Measurements from ENCODE around the gene FBLN5. TPM values are rescaled to one million over a fixed set of nuclear protein-coding genes. Genes with fewer than 3 reads are reported as not detected.
A peak's percentile ranks its signal among the peaks of the same experiment; 100 is the strongest.

The FBLN5 gene
- total and polyA plus RNA-seq, 11 donors: 26.0 to 129 (median 40.3) TPM

DNA sequence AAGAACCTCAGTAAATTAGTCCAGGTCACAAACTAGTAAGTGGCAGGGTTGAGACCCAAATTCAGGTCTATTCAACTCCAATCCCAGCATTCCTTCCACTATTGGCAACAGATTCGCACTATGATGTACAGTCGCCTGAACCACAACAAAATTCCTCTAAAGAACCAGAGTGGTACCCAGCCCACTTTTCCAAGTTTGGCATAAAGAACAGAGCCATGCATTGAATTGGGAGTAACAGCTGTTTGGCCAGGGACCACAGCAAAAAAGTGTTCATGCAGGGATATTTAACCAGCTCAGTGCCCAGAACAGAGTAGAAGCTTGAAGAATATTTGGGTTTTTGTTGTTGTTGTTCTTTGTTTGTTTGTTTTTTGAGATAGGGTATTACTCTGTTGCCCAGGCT, 89.9 kb downstream of the FBLN5 start:
- no peaks in the 10 kb centered on the region for H3K36me3 ChIP-seq
- H3K27me3 ChIP-seq: peaks cover 0 to 15% (median 0%) of the 10 kb centered on the region in 9 donors
- H3K4me1 ChIP-seq: peaks cover 0 to 48% (median 3%) of the 10 kb centered on the region in 12 donors
- intact Hi-C loops (cut with DNase I): no loop called here
- DNase-seq: no peak
- H3K4me3 ChIP-seq: no peak overlapping the region
- no peak for ATAC-seq
- no peak overlapping the region for H3K27ac ChIP-seq
- no peak for TF ChIP-seq CTCF (IDR thresholded peaks at IDR 0.05)
- TF ChIP-seq POLR2A (IDR thresholded peaks at IDR 0.05): no peak
- H3K9me3 ChIP-seq: no peaks in the 10 kb centered on the region
- 91 to 100% (median 93%) methylated on average over 2 of the region's 2 CpGs for WGBS, 4 donors

DNA sequence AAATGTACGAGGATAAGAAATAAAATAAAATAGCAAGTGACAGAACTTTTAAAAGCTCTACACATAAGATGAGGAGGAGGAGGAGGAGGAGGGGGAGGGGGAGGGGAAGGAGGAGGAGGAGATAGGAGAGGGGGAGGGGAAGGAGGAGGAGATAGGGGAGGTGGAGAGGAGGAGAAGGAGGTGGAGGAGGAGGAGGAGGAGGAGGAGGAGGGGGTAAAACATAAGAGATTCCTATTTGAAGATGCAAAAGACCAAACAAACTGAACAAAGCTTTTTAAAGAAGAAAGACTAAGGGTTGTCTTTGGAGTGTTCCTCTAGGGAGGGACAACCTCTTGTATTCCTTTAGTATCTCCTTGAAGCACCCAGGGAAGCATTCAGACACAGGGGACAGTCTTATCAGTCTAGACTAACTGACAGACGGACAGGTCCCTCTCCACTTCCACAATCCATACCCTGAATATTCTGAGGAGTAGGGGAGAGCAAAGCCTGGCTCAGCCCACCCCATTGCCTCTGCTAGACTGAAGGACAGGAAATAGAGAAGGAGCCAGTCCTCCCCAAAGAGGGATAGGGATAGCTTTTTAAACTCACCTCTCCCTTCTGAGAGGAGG, 93.1 kb downstream of the FBLN5 start:
- Histone ChIP-seq H3K27me3 (peaks cover 0 to 13% (median 0%) of the 10 kb centered on the region in 9 donors), H3K9me3 (no peaks in the 10 kb centered on the region), H3K27ac (peak overlapping the region in 8 of 12 donors; percentile 2 to 54 (median 24)), H3K36me3 (no peaks in the 10 kb centered on the region), H3K4me3 (no peak overlapping the region), H3K4me1 (peaks cover 0 to 34% (median 3%) of the 10 kb centered on the region in 12 donors)
- DNase-seq (no peak), ATAC-seq (peak in 1 of 4 donors; percentile 16)
- intact Hi-C loops (cut with DNase I): no loop called here
- TF ChIP-seq POLR2A (IDR thresholded peaks at IDR 0.05) (no peak), CTCF (IDR thresholded peaks at IDR 0.05) (no peak)
- 37 to 50% (median 42%) methylated on average over 2 of the region's 2 CpGs for WGBS, 4 donors

- Histone ChIP-seq H3K27ac (no peak overlapping the region), H3K9me3 (no peaks in the 10 kb centered on the region), H3K27me3 (peaks cover 0 to 3% (median 0%) of the 10 kb centered on the region in 9 donors), H3K4me3 (no peak overlapping the region), H3K4me1 (peaks cover 0 to 19% (median 0%) of the 10 kb centered on the region in 12 donors), H3K36me3 (no peaks in the 10 kb centered on the region)
- intact Hi-C loops (cut with DNase I): no loop called here
- 0 to 56% (median 40%) methylated on average over 1 of the region's 1 CpG for WGBS, 4 donors
- DNase-seq (no peak), ATAC-seq (no peak)
- TF ChIP-seq CTCF (IDR thresholded peaks at IDR 0.05) (no peak), POLR2A (IDR thresholded peaks at IDR 0.05) (no peak)
Measured at GRCh38 chr14:91851563-91851962, 95.9 kb downstream of the FBLN5 start.

- ATAC-seq: no peak
- Histone ChIP-seq H3K27me3 (peaks cover 0 to 8% (median 0%) of the 10 kb centered on the region in 9 donors), H3K9me3 (no peaks in the 10 kb centered on the region), H3K4me1 (peaks cover 0 to 9% (median 0%) of the 10 kb centered on the region in 12 donors), H3K27ac (no peak overlapping the region), H3K36me3 (no peaks in the 10 kb centered on the region), H3K4me3 (no peak overlapping the region)
- TF ChIP-seq CTCF (IDR thresholded peaks at IDR 0.05) (no peak), POLR2A (IDR thresholded peaks at IDR 0.05) (no peak)
- DNase-seq: no peak
- intact Hi-C loops (cut with DNase I): no loop called here
- WGBS, 4 donors: 69 to 74% (median 71%) methylated on average over 4 of the region's 4 CpGs
Measured at GRCh38 chr14:91848504-91849001, 98.9 kb downstream of the FBLN5 start.
